ENCODE data around the gene CAPN1.

DNA sequence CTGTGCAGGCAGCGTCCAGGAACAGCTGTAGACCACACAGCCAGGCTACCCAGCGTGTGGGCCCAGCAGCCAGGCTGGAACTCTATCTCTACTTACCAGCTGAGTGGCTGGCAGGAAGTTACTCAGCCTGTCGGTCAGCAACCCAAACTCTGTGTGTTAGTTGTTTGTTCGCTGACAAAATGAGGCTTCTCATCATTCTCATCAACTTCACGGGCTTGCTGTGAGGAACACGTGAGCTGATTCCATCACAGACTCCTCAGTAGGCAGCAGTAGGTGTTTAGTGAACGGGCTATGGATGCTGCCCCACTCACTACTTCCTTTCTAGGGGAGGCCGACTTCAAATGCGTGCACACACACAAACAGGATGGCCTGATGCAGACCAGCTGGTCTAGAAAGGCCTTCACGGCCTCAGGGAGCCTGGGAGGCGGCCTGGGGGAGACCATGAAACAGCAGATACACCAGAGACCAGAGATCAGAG, 12.5 kb upstream of the CAPN1 start:
- TF ChIP-seq SUZ12 (IDR thresholded peaks at IDR 0.05; ENCODE audit: extremely low read depth, insufficient read depth, insufficient read length) = no peak
- TF ChIP-seq ZNF274 (IDR thresholded peaks at IDR 0.05; ENCODE audit: low read depth, low read length) = no peak
